ENCODE data around the gene FAM210A.

DNA sequence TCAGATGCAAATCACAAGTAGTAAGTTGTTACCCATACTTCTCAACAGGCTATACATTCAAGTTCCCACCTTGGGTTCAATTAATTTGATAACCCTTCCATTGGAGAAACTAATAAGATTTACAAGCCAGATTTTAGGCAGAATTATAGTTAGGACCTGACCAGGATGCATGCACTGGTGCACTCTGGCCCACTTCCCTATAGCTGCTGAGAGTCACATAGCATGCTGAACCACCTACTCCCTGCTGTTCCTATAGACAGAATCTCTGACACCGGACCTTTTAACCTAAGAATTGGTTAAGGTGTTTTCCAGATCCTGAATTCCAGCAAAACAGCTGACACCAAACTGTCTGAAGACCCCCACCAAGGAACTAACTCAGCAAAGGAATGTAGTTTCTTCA is 26.2 kb downstream of the FAM210A start:
- TF ChIP-seq, protein P1, sequence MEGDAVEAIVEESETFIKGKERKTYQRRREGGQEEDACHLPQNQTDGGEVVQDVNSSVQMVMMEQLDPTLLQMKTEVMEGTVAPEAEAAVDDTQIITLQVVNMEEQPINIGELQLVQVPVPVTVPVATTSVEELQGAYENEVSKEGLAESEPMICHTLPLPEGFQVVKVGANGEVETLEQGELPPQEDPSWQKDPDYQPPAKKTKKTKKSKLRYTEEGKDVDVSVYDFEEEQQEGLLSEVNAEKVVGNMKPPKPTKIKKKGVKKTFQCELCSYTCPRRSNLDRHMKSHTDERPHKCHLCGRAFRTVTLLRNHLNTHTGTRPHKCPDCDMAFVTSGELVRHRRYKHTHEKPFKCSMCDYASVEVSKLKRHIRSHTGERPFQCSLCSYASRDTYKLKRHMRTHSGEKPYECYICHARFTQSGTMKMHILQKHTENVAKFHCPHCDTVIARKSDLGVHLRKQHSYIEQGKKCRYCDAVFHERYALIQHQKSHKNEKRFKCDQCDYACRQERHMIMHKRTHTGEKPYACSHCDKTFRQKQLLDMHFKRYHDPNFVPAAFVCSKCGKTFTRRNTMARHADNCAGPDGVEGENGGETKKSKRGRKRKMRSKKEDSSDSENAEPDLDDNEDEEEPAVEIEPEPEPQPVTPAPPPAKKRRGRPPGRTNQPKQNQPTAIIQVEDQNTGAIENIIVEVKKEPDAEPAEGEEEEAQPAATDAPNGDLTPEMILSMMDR (IDR thresholded peaks at IDR 0.05), result no peak
- TF ChIP-seq POLR2A (IDR thresholded peaks at IDR 0.05; ENCODE audit: low read depth), result no peak
